Measurements from ENCODE around the gene TFAP2E. TPM values are rescaled to one million over a fixed set of nuclear protein-coding genes. Genes with fewer than 3 reads are reported as not detected.
"Not testable (repeated sequence)": the region's sequence is repeated elsewhere in the genome, so short reads cannot be mapped to it uniquely, and the experiment has no call there.

Gene TFAP2E
- total RNA-seq, 1 experiment from 2014 or later: not detected

DNA sequence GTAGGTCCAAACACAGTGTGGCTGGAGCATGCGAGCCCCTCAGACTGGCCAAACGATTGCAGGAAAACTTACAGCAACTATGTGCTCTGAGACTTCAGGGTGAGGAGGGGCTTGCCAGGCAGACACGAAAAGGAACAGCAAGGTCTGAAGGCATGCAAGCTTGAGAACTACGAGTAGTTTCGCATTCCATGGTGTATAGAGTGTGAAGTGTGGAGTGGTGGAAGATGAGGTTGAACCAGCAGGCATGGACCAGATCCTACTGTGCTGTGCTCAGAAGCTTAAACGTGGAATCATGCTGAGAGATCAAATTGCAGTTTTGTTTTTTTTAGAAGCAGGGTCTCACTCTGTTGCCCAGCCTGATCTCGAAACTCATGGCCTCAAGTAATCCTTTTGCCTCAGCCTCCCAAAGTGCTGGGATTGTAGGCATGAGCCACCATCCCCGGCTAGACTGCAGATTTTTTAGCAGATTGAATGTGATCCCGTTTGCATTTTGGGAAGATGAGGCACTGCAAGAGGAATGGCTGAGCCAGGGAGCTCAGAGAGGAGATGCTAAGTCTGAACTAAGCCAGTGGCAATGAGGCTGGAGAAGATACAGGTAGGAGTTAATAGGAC is 5.1 kb upstream of the TFAP2E start:
- in situ Hi-C loops (cut with HindIII; ENCODE audit: low pct_unique_long_range_greater_than_20kb, low sequenced_read_pairs): no loop called here
- no peak for DNase-seq (ENCODE audit: low read depth)

- in situ Hi-C loops (cut with HindIII; ENCODE audit: low pct_unique_long_range_greater_than_20kb, low sequenced_read_pairs): no loop called here
- peak; percentile 54 for DNase-seq (ENCODE audit: low read depth)
Observed at GRCh38 chr1:35568975-35569395, 4.1 kb upstream of the TFAP2E start.

DNA sequence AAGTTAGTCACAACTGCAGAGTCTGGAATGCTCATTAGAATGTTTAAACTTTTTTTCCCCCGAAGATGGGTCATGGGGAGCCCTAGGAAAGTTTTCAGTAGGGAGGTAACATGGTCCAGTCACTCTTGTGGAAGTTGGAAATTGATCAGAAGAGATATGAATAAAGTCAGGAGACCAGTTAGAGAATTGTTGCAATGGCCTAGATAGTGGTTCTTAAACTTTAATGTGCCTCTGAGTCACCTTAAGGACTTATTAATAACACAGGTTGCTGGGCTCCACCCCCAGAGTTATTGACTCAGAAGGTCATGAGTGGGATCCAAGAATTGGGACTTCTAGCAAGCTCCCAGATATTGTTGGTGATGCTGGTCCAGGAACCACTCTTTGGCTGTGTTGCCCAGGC is 3.2 kb upstream of the TFAP2E start:
- DNase-seq (ENCODE audit: low read depth): no peak
- in situ Hi-C loops (cut with HindIII; ENCODE audit: low pct_unique_long_range_greater_than_20kb, low sequenced_read_pairs): no loop called here

- DNase-seq (ENCODE audit: low read depth): no peak
- in situ Hi-C loops (cut with HindIII; ENCODE audit: low pct_unique_long_range_greater_than_20kb, low sequenced_read_pairs): no loop called here
Observed at GRCh38 chr1:35570589-35571137, 2.5 kb upstream of the TFAP2E start.

DNA sequence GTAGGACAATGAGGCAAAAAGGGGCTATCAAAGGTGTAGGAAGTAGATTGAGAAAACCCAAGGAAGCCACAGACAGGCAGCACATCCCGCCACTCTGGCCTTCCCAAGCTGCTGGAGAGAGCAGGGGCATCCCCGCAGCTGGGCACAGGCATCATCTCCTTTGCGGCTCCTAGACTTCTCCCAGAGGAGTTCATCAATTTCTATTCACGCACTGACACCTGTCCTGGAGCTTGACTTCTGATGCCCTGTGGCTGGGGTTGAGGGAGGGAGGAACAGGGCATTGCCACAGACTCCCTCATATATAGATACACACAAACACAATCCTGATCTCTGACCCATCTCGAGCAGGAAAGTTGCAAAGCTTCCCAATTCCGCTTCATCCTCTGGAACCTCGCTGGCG is 1.9 kb upstream of the TFAP2E start:
- in situ Hi-C loops (cut with HindIII; ENCODE audit: low pct_unique_long_range_greater_than_20kb, low sequenced_read_pairs): no loop called here
- DNase-seq (ENCODE audit: low read depth): no peak

- in situ Hi-C loops (cut with HindIII; ENCODE audit: low pct_unique_long_range_greater_than_20kb, low sequenced_read_pairs): no loop called here
- no peak for DNase-seq (ENCODE audit: low read depth)
Observed at GRCh38 chr1:35572296-35572695, 818 bp upstream of the TFAP2E start.

DNA sequence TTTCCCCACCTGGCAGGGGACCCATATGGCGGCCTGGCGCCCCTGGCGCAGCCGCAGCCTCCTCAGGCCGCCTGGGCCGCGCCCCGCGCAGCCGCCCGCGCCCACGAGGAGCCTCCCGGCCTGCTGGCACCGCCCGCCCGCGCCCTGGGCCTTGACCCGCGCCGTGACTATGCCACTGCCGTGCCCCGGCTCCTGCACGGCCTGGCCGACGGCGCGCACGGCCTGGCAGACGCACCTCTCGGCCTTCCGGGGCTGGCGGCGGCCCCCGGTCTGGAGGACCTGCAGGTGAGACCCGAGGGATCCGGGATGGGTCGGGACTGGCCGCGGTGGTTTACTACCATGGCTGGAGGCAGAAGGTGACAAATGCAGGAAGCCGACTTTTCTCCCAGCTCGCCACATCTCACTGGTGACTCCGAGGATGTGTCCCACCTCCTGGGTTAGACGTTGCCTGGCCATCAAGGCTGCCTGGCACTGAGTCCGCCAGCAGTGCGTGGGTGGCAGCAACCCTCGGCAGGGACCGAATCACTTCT is 1.1 kb downstream of the TFAP2E start:
- in situ Hi-C loops (cut with HindIII; ENCODE audit: low pct_unique_long_range_greater_than_20kb, low sequenced_read_pairs): no loop called here
- no peak for DNase-seq (ENCODE audit: low read depth)

- DNase-seq (ENCODE audit: low read depth): no peak
- in situ Hi-C loops (cut with HindIII; ENCODE audit: low pct_unique_long_range_greater_than_20kb, low sequenced_read_pairs): no loop called here
Observed at GRCh38 chr1:35574655-35575415, 1.7 kb downstream of the TFAP2E start.

DNA sequence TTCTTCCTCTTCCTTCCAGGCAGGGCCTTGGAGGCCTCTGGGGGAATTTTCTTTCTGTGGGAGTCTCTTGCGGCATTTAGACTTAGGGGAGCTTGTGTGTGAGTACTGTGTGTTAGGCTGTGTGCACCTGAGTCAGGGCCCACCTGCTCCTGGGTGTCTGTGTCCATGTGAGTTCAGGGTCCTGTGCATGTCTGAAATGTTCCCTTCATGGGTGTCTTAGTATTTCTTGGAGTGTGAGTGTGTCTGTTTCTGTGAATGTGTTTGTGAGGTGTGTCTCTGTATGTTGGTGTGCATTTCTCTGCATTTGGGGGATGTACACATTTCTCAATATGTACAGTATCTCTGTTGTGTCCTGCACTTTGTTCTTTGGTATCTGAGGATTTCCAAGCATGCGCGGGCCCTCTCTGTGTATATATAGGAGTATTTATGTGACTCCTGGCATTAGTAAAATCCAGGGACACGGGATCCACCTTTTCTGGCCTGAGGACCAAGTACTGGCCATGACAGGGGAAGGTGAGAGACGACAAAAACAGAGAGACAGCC is 2.4 kb downstream of the TFAP2E start:
- in situ Hi-C loops (cut with HindIII; ENCODE audit: low pct_unique_long_range_greater_than_20kb, low sequenced_read_pairs): no loop called here
- no peak for DNase-seq (ENCODE audit: low read depth)

GRCh38 chr1:35576061-35576765 is 3.1 kb downstream of the TFAP2E start:
- no peak for DNase-seq (ENCODE audit: low read depth)
- in situ Hi-C loops (cut with HindIII; ENCODE audit: low pct_unique_long_range_greater_than_20kb, low sequenced_read_pairs): no loop called here

- in situ Hi-C loops (cut with HindIII; ENCODE audit: low pct_unique_long_range_greater_than_20kb, low sequenced_read_pairs); DNase-seq (ENCODE audit: low read depth): not testable (repeated sequence)
Observed at GRCh38 chr1:35576766-35577070, 3.6 kb downstream of the TFAP2E start.

- in situ Hi-C loops (cut with HindIII; ENCODE audit: low pct_unique_long_range_greater_than_20kb, low sequenced_read_pairs): no loop called here
- DNase-seq (ENCODE audit: low read depth): no peak
Observed at GRCh38 chr1:35577071-35577998, 4.2 kb downstream of the TFAP2E start.

DNA sequence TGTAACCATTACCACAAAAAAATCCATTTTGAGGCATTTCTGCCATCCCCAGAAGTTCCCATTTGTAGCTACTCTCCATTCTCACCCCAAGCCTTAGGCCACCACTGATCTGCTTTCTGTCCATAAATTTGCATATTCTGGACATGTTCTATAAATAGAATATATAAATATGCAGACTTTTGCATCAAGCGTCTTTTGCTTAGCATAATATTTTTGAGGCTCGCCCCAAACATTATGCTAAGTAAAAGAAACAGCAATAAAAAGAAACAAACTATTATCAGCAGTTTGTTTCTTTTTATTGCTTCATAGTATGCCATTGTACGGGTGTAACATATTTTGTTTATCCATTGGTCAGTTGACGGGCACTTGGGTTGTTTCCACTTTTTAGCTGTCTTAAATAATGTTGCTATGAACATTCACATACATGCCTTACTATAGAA is 7.9 kb downstream of the TFAP2E start:
- DNase-seq (ENCODE audit: low read depth): no peak
- in situ Hi-C loops (cut with HindIII; ENCODE audit: low pct_unique_long_range_greater_than_20kb, low sequenced_read_pairs): no loop called here

DNA sequence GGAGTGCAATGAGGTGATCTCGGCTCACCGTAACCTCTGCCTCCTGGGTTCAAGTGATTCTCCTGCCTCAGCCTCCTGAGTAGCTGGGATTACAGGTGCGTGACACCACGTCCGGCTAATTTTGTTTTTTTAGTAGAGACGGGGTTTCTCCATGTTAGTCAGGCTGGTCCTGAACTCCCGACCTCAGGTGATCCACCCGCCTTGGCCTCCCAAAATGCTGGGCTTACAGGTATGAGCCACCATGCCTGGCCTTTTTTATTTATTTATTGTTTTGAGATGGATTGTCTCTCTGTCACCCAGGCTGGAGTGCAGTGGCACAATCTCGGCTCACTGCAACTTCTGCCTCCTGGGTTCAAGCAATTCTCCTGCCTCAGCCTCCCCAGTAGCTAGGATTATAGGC is 8.5 kb downstream of the TFAP2E start:
- DNase-seq (ENCODE audit: low read depth); in situ Hi-C loops (cut with HindIII; ENCODE audit: low pct_unique_long_range_greater_than_20kb, low sequenced_read_pairs): not testable (repeated sequence)

DNA sequence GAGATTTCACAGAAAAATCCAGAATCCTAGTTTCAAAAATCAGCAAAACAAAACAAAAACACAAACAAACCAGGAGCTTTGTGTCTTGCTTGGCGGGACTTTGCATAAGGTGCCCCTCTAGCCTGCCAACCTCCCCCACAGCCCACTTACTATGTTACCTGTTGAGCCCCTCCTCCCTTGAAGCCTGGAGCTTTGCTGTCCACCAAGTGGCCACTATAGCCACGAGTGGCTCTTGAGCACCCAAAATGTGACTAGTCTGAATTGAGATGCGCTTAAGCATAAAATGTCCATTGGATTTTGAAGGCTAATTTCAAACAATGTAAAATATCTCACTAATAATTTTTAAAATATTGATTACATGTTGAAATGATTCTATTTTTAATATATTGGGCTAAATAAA is 12.2 kb downstream of the TFAP2E start:
- in situ Hi-C loops (cut with HindIII; ENCODE audit: low pct_unique_long_range_greater_than_20kb, low sequenced_read_pairs): no loop called here
- DNase-seq (ENCODE audit: low read depth): no peak

DNA sequence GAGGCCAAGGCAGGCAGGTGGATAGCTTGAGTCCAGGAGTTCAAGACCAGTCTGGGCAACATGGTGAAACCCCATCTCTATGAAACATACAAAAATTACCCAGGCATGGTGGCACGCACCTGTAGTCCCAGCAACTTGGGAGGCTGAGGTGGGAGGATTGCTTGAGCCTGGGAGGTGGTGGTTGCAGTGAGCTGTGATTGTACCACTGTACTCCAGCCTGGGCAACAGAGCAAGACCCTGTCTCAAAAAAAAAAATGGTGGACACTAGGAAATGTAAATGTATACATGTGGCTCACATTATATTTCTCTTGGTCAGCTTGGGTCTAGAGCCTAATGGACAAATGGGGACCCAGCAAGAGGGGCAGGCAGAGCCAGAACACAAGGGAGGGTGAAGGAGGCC is 12.7 kb downstream of the TFAP2E start:
- DNase-seq (ENCODE audit: low read depth); in situ Hi-C loops (cut with HindIII; ENCODE audit: low pct_unique_long_range_greater_than_20kb, low sequenced_read_pairs): not testable (repeated sequence)

DNA sequence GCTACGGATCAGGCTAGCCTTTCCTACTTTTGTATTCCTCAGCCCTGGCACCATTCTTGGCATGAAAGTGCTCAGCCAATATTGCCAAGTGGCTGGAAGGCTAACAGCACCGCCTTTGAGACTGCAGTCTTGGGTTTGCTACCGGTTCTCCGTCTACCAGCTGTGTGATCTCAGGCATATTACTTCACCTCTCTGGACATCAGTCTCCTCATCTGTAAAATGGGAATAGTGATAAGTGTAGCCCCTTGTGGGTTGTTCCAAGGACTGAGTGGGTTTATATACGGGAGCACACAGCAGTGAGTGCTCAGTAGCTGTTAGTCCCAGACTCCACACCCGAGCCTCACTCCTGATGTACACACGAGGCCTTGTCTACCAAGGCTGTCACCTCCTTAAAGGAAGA is 13.7 kb downstream of the TFAP2E start:
- DNase-seq (ENCODE audit: low read depth): no peak
- in situ Hi-C loops (cut with HindIII; ENCODE audit: low pct_unique_long_range_greater_than_20kb, low sequenced_read_pairs): no loop called here

DNA sequence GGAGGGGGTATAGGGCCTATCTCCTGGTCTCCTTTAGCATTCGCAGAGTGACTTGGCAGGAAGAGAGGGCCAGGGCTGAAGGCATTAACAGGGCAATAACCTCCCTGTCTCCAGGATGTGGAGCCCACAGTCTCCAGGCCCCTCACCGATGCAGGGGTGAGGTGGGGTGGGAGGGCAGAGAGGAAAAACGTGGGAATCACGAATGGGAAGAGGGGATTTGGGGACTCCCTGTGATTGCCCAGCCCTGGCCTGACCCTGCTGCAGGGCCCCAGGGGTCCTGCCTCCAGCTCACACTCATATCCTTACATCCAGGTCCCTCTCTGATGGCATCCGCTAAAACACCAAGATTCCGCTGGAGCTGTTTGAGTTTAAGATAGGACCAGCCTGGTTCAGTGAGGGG is 14.6 kb downstream of the TFAP2E start:
- in situ Hi-C loops (cut with HindIII; ENCODE audit: low pct_unique_long_range_greater_than_20kb, low sequenced_read_pairs): no loop called here
- DNase-seq (ENCODE audit: low read depth): no peak

Data from Caki2 (cell line).